Endometrial microvascular endothelial cells (primary cell): Measurements from ENCODE around the gene HMGN3. TPM values are rescaled to one million over a fixed set of nuclear protein-coding genes. Genes with fewer than 3 reads are reported as not detected.

Experiments
- total RNA-seq: library from RNA; depleted of rRNA; stranded (reverse); fragments of >200 nt; gene quantifications from one replicate; pipeline ENCODE4 v1.2.3, GENCODE V29; 2015; ENCODE audit errors: inconsistent ontology term

The HMGN3 gene
- total RNA-seq, 1 donor from 2014 or later, result 69.3 TPM

Other genes with a start within 250 kb of the HMGN3 start
- 12.1 TPM for gene PHIP, start 156.4 kb downstream of the HMGN3 start, total RNA-seq